Subcutaneous adipose tissue (tissue), 4 donors: ENCODE data around the gene CAMK1. TPM values are rescaled to one million over a fixed set of nuclear protein-coding genes. Genes with fewer than 3 reads are reported as not detected.

Experiments used
- CTCF ChIP-seq: fragments of 450-650 bp; IDR thresholded peaks from one replicate; pipeline ENCODE4 v1.5.1; 2016; ENCODE audit warnings: low read depth, mild to moderate bottlenecking, control low read depth, antibody characterized with exemption, moderate library complexity
- total RNA-seq, 4 donors: library from RNA; depleted of rRNA; stranded (reverse); fragments of >200 nt; gene quantifications; one replicate each; pipeline ENCODE4 v1.1.0, GENCODE V29; 2016

The CAMK1 gene
- total RNA-seq, 4 donors from 2014 or later = 57.0 to 122 (median 66.6) TPM

- TF ChIP-seq CTCF = no peak
These were observed 30.6 kb downstream of the CAMK1 start for GRCh38 chr3:9739181-9739580.

- TF ChIP-seq CTCF = no peak
These were observed 32.9 kb downstream of the CAMK1 start for GRCh38 chr3:9736831-9737230.

GRCh38 chr3:9732740-9733115 lies 37.0 kb downstream of the CAMK1 start:
- TF ChIP-seq CTCF = no peak

- no peak for TF ChIP-seq CTCF
These were observed 37.5 kb downstream of the CAMK1 start for GRCh38 chr3:9732080-9732739.

- no peak for TF ChIP-seq CTCF
These were observed 38.3 kb downstream of the CAMK1 start, which contains the start of gene BRPF1 for GRCh38 chr3:9731206-9732079. Gene BRPF1 (plus strand): TSS chr3:9731735. CDS start chr3:9734141, 2,406 bp downstream.

- TF ChIP-seq CTCF = no peak
These were observed 39.0 kb downstream of the CAMK1 start for GRCh38 chr3:9730657-9731205.

GRCh38 chr3:9729419-9729818 lies 40.3 kb downstream of the CAMK1 start:
- no peak for TF ChIP-seq CTCF
